K562 (cell line): ENCODE results near the gene LSM12. TPM values are rescaled to one million over a fixed set of nuclear protein-coding genes. Genes with fewer than 3 reads are reported as not detected.
A peak's percentile ranks its signal among the peaks of the same experiment; 100 is the strongest.

ENCODE experiments used
- ADNP ChIP-seq: fragments of 200-800 bp; sonication (Bioruptor generic); IDR thresholded peaks from 2 replicates; pipeline ENCODE4 v1.6.1; 2016; ENCODE audit warnings: missing genetic modification characterization, missing compliant biosample characterization
- ATF6 ChIP-seq: sonication (generic); formaldehyde crosslinking; IDR thresholded peaks from 2 replicates; pipeline ENCODE4 v1.4.0; 2020; ENCODE audit warnings: mild to moderate bottlenecking, missing genetic modification reagents
- CBX3 ChIP-seq, 2 experiments: IDR thresholded peaks; 1 replicate in 1 of 2; 2 replicates in 1 of 2; pipeline ENCODE4 v1.6.1; 2012; ENCODE audit warnings: inconsistent platforms in 2 of 2, low read length in 2 of 2, borderline replicate concordance in 1 of 2, control low read depth in 1 of 2
- CXXC5 ChIP-seq: fragments of 250-450 bp; sonication (Bioruptor Pico); IDR thresholded peaks from 2 replicates; pipeline ENCODE4 v1.8.0; 2022; ENCODE audit warnings: inconsistent platforms, mild to moderate bottlenecking, moderate library complexity
- FOXM1 ChIP-seq, 2 experiments: fragments of 450-650 bp in 1 of 2; sonication (generic) in 1 of 2; formaldehyde crosslinking in 1 of 2; IDR thresholded peaks; 2 replicates each; pipeline versions ENCODE4 v1.6.1 to v1.9.0; 2017 to 2022; ENCODE audit warnings: low read depth in 2 of 2, mild to moderate bottlenecking in 2 of 2, missing genetic modification reagents in 1 of 2, moderate library complexity in 1 of 2
- HDAC2 ChIP-seq: fragments of 450-650 bp; IDR thresholded peaks from 2 replicates; pipeline ENCODE4 v1.6.1; 2016; ENCODE audit warnings: mild to moderate bottlenecking
- HEY1 ChIP-seq: fragments of 250-450 bp; sonication (Bioruptor Pico); IDR thresholded peaks from 2 replicates; pipeline ENCODE4 v1.5.0; 2020; ENCODE audit warnings: mild to moderate bottlenecking, moderate library complexity, borderline replicate concordance
- MAX ChIP-seq: sonication (generic); formaldehyde crosslinking; IDR thresholded peaks from 2 replicates; pipeline ENCODE4 v1.9.0; 2022; ENCODE audit warnings: mild to moderate bottlenecking, missing genetic modification reagents
- NR0B1 ChIP-seq: fragments of 450-650 bp; IDR thresholded peaks from one replicate; pipeline ENCODE4 v1.6.1; 2018; ENCODE audit warnings: mild to moderate bottlenecking, moderate library complexity; ENCODE audit not compliant: partially characterized antibody
- OTX1 ChIP-seq: fragments of 450-650 bp; formaldehyde crosslinking; IDR thresholded peaks from 2 replicates; pipeline ENCODE4 v1.4.0; 2022; ENCODE audit warnings: mild to moderate bottlenecking
- PYGO2 ChIP-seq: fragments of 450-650 bp; IDR thresholded peaks from 2 replicates; pipeline ENCODE4 v1.6.1; 2016; ENCODE audit warnings: mild to moderate bottlenecking, missing genetic modification characterization, moderate library complexity, missing compliant biosample characterization
- RFX1 ChIP-seq: fragments of 450-650 bp; IDR thresholded peaks from 2 replicates; pipeline ENCODE4 v1.6.1; 2016; ENCODE audit warnings: mild to moderate bottlenecking, moderate library complexity
- SETDB1 ChIP-seq: IDR thresholded peaks from one replicate; pipeline ENCODE4 v1.6.1; 2012; ENCODE audit warnings: low read length, control low read depth, inconsistent platforms
- SMARCA5 ChIP-seq: fragments of 450-650 bp; IDR thresholded peaks from 2 replicates; pipeline ENCODE4 v1.6.1; 2016
- TOE1 ChIP-seq, 2 experiments: fragments of 450-650 bp in 1 of 2; sonication (generic) in 1 of 2; formaldehyde crosslinking in 1 of 2; IDR thresholded peaks; 2 replicates each; pipeline versions ENCODE4 v1.7.1 to v1.8.0; 2016 to 2022; ENCODE audit warnings: borderline replicate concordance in 2 of 2, mild to moderate bottlenecking in 2 of 2, antibody characterized with exemption in 1 of 2, inconsistent platforms in 1 of 2, low read depth in 1 of 2, missing genetic modification reagents in 1 of 2, moderate library complexity in 1 of 2
- U2AF2 ChIP-seq: fragments of 200-400 bp; formaldehyde crosslinking; optimal IDR thresholded peaks from 2 replicates; pipeline ENCODE3; 2017; ENCODE audit warnings: low read depth, mild to moderate bottlenecking, low read length
- ZBTB8A ChIP-seq: fragments of 450-650 bp; IDR thresholded peaks from 2 replicates; pipeline ENCODE4 v1.6.1; 2018; ENCODE audit warnings: mild to moderate bottlenecking, moderate library complexity; ENCODE audit not compliant: partially characterized antibody
- ZFP30 ChIP-seq: fragments of 250-450 bp; sonication (Bioruptor Pico); IDR thresholded peaks from 2 replicates; pipeline ENCODE4 v1.8.0; 2022; ENCODE audit warnings: moderate library complexity, mild to moderate bottlenecking, inconsistent platforms, borderline replicate concordance
- ZNF174 ChIP-seq: fragments of 250-450 bp; sonication (Bioruptor Pico); IDR thresholded peaks from 2 replicates; pipeline ENCODE4 v1.4.0; 2020; ENCODE audit warnings: mild to moderate bottlenecking
- ZNF232 ChIP-seq: sonication (generic); formaldehyde crosslinking; IDR thresholded peaks from 2 replicates; pipeline ENCODE4 v1.8.0; 2022; ENCODE audit warnings: mild to moderate bottlenecking, missing genetic modification reagents
- ZNF280B ChIP-seq: fragments of 250-450 bp; sonication (Bioruptor Pico); IDR thresholded peaks from 2 replicates; pipeline ENCODE4 v1.5.1; 2021; ENCODE audit warnings: mild to moderate bottlenecking
- ZNF717 ChIP-seq: fragments of 250-450 bp; sonication (Bioruptor Pico); IDR thresholded peaks from 2 replicates; pipeline ENCODE4 v1.5.0; 2021
- polyA plus RNA-seq, 8 experiments: library from polyadenylated mRNA; depleted of rRNA in 4 of 8; stranded (reverse) in 5 of 8; unstranded in 3 of 8; fragments of >200 nt; fragmentation: Nextera tagmentation in 2 of 8; fragmentation: Illumina TruSeq in 1 of 8; extraction: Ambion mirVana in 2 of 8; extraction: Trizol in 1 of 8; gene quantifications; 2 replicates each; pipeline versions ENCODE4 v1.2.1 to v1.2.3, GENCODE V29; 2011 to 2014; ENCODE audit warnings: inconsistent platforms in 1 of 8, missing spikeins in 1 of 8
- total RNA-seq, 7 experiments: library from RNA; depleted of rRNA in 6 of 7; stranded (reverse); fragments of >200 nt in 6 of 7; fragmentation: Illumina TruSeq in 2 of 7; extraction: Trizol in 2 of 7; gene quantifications; 2 replicates each; pipeline versions ENCODE4 v1.2.1 to v1.2.3, GENCODE V29; 2011 to 2021; ENCODE audit warnings: low replicate concordance in 1 of 7

The LSM12 gene
- total and polyA plus RNA-seq, 9 of the 15 experiments (the other 6 are each of a cell fraction or from before 2014, with no cell fraction given) = 53.0 to 258 (median 89.3) TPM

DNA sequence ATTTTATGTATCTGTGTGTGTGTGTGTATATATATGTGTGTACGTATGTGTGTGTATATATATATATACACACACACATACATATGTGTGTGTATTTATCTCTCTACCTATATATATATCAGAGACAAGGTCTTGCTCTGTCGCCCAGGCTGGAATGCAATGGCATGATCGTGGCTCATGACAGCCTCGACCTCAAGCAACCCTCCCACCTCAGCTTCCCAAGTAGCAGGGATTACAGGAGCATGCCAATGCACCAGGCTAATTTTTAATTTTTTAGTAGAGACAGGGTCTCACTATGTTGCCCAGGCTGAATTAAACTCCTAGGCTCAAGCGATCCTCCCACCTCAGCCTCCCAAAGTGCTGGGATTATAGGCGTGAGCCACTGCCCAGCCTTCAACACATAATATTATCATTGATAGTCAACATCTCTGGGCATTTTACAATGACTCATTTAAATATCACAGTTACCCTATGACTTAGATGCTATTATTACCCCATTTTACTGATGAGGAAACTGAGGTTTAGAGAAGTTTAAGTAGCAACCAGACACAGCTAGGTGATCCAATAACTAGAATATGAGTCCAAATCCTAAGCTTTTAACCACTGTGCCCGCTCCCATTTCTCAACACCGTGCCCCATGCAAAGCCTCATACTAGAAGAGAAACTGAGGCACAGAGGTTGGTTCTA is 28.4 kb upstream of the LSM12 start (continued):
- TF ChIP-seq TOE1 (IDR thresholded peaks at IDR 0.05; ENCODE audit: borderline replicate concordance) (no peak), TOE1 (CRISPR knock-in tag; IDR thresholded peaks at IDR 0.05; ENCODE audit: borderline replicate concordance, low read depth) (no peak), HDAC2 (peak; percentile 56), ZBTB8A (no peak), SMARCA5 (peak; percentile 58; the same call in 1 of the 2 replicates), ZNF280B (CRISPR knock-in tag) (no peak), ZFP30 (CRISPR knock-in tag) (no peak), HEY1 (CRISPR knock-in tag) (no peak), ADNP (tag) (peak; percentile 81; the same call in 1 of the 2 replicates), PYGO2 (tag) (no peak), RFX1 (no peak), U2AF2 (no peak), SETDB1 (no peak), NR0B1 (no peak), MAX (CRISPR knock-in tag) (no peak), OTX1 (CRISPR knock-in tag) (no peak), ZNF174 (CRISPR knock-in tag) (no peak), ZNF232 (CRISPR knock-in tag) (no peak), ATF6 (CRISPR knock-in tag) (no peak), ZNF717 (no peak), FOXM1 (IDR thresholded peaks at IDR 0.05; ENCODE audit: low read depth) (no peak), FOXM1 (CRISPR knock-in tag; IDR thresholded peaks at IDR 0.05; ENCODE audit: low read depth) (0 out of 2 replicates have a peak, but pooled peaks have one; percentile 22), CXXC5 (no peak), CBX3 (IDR thresholded peaks at IDR 0.05; ENCODE audit: borderline replicate concordance in 1 of 2, low read length in 2 of 2) (no peak)
